GM19351 (cell line): ENCODE results near the gene LENG8.

Experiments
- ATAC-seq: cut with Tn5 transposase; IDR thresholded peaks from one replicate; pipeline ENCODE4 v1.9.1; 2021; ENCODE audit warnings: mild to moderate bottlenecking, moderate library complexity; ENCODE audit not compliant: unreplicated experiment

Gene LENG8

DNA sequence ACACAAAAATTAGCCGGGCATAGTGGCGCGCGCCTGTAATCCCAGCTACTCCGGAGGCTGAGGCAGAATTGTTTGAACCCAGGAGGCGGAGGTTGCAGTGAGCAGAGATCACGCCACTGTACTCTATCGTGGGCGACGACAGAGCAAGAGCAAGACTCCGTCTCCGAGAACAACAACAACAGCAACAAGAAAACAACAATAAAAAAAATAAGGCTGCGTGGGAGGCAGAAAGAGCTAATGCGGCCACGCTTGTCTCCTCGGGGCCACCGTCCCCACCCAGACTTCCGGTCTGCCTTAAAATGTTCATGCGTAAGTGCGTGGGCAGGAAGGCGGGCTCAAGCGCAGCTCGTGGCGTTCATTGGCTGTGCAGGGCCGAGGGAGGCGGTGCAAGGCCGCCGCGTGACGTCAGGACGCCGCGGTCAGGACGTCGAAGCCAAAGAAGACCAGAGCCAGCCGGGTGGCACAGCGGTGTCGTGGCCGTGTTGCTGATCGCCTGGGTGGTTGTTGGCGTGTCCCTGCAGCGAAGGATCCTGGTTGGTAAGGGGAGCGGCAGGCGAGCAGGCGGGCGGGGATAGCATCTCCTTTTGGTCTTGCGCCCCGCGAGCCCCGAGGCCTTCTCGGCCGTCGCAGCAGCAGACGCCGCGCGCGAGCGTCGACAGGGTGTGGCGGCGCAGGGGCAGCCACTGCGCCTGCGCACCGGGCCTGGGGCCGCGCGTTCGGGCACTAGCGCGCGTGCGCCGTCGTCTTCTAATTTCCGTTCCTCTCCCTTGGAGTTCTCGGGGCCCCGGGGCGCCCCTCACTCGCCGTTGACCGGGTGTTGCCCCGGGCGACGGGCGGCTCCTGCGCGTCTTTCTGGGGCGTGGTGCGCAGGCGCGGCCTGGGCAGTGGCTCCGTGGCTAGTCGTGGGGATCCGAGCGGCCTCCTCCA, at the start of gene LENG8:
Gene LENG8 (plus strand): TSS at position 426 of the 927 bp plus-strand sequence. CDS start 2,146 bp downstream, outside the sequence.
- peak; percentile 84 for ATAC-seq

DNA sequence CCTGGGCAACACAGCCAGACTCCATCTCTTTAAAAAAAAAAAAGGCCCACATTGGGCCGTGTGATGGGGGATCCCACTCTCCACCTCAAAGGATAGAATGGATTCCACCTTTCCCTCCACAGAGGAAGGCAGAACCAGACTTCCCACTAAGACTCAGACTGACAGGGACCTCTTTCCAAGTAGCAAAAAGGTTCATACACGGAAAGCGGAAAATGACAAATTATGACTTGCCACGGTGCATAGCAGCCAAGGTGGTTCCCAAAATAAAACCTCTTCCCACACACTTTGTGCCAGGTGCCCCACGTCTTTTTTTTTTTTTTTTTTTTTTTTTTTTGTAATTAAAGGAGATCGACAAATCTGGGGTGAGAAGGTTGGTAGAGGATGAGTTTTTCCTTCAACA, 48.1 kb upstream of the LENG8 start:
- no peak for ATAC-seq

DNA sequence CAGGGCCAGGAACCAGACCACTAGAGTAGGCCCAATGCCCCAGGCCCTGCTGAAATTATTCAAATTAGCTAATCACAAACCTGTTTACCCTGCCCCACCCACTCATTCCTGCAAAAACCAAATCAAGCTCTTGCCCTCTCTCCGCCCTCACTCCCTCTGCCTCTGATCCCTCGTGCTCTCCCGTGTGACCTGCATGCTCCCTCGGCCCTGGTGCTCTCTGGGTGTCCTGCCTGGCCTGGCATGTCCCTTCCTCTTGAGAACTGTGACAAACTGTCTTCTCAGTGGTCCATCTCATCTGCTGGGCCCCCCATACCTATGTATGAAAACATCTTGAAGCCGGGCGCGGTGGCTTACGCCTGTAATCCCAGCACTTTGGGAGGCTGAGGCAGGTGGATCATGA, 45.9 kb upstream of the LENG8 start:
- no peak for ATAC-seq

DNA sequence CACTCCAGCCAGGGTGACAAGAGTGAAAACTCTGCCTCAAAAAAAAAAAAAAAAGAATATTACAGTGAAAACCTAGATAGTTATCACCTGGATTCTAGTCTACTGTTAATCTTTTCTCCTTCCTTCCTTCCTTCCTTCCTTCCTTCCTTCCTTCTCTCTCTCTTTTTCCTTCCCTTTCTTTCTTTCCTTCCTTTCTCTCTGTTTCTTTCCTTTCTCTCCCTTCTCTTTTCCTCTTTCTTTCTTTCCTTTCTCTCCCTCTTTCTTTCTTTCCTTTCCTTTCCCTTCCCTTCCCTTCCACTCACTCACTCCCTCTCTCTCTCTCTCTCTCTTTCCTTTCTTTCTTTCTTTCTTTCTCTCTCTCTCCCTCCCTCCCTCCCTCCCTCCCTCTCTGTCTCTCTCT, 43.4 kb upstream of the LENG8 start:
- no peak for ATAC-seq

DNA sequence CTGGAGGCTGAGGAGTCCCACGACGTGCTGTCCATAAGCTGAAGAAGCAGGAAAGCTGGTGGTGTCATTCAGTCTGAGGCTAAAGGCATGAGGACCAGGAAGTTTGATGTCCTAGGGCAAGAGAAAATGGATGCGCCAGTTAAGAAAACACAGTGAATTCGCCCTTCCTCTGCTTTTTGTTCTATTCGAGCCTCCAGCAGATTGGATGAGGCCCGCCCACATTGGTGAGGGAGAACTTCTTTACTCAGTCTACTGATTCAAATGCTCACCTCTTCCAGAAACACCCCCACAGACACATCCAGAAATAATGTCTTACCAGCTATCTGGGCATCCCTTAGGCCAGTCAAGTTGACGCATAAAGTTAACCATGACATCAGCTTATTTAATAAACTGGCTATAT, 41.2 kb upstream of the LENG8 start:
- ATAC-seq = no peak

DNA sequence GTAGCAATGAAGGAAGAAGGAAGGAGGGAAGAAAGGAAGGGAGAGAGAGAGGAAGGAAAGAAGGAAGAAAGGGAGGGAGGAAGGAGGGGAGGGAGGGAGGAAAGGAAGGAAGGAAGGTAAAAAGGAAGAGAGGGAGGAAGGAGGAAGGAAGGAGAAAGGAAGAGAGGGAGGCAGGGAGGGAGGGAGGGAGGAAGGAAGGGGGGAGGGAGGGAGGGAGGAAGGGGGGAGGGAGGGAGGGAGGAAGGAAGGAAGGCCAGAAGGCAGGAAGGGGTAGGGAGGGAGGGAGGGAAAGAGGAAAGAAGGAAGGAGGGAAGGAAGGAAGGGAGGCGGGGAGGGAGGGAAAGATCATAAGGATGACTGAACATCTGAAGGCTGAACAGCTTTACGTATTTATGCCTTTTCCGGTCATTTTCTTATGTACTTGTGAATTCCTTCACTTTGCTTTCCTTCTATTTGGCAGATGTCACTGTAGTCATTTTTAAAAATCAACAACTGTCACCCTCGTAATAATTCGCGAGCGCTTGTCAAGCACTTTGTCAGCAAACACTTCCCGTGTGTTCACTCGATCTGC, 40.5 kb upstream of the LENG8 start:
- ATAC-seq = no peak

DNA sequence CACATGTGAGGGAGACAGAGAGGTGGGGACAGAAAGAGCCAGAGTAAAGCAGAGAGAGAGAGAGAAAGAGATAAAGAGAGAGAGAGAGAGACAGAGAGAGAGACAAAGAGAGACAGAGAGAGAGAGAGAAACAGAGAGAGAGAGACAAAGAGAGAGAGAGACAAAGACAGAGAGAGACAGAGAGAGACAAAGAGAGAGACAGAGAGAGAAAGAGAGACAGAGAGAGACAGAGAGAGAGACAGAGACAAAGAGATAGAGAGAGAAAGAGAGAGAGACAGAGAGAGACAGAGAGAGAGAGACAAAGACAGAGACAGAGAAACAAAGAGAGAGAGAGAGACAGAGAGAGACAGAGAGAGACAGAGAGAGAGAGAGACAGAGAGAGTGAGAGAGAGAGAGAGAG, 38.0 kb upstream of the LENG8 start:
- ATAC-seq = no peak

DNA sequence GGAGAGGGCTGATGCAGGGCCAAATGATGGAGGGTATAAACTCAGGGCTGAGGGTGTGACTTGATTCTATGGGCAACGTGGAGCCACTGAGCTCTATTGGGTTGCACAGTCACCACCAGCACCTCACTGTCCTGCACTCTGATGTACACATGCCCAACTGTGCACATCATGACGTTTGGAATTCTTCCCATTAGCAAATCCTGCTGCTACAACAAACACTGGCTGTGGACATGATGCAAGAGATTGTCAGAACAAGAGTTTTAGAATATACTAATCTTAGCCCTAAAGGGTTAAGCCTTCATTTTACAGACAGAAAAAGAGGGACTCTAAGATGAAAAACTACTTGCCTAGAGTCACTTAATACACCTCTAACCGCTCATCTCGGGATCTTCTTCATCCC, 36.1 kb upstream of the LENG8 start:
- ATAC-seq = no peak

DNA sequence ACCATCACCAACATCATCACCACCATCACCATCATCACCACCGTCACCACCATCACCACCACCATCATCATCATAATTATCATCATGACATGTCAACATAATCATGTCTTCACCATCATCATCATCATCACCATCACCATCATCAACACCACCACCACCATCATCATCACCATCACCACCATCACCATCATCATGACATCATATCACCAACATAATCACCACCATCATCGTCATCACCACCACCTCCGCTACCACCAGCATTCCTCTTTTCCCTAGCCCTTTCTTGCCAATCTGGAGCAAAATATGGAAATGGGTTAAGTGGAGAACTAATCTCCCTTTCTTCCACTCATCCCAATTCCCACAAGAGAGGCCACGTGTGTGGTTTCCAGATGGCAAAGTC, 34.8 kb upstream of the LENG8 start:
- no peak for ATAC-seq

DNA sequence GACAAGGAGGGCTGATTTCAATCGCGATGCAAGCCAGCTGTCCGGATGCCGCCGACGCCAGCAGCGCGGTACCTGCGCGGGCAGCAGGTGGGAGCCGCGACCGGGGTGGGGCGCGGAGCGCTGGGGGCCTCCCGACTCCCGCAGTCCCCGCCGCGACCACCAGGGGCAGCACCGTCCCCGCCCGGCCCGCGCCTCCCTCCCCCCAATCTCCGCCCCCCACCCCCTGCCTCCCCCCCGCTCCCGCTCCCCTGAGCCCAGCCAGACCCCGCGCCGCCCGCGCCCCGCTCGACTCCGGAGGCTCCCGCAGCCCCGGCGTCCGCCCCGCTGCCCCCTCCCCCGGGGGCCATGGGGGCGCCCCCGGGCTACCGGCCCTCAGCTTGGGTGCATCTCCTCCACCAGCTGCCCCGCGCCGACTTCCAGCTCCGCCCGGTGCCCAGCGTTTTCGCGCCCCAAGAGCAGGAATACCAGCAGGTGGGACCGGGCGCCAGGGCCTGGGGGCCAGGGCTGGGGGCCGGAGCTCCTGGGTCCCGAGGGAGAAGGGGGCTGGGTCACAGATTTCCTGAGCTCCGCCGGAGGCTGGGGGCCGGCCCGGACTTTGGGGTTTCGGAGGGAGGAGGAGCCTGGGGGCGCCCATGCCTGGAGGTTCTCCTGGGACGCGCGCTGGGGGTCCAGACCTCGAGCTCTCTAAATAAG, 33.6 kb upstream of the LENG8 start, which contains the start of gene TTYH1:
Gene TTYH1 (plus strand): TSS at position 257 of the 693 bp plus-strand sequence. CDS start 89 bp downstream, at position 346.
- no peak for ATAC-seq

DNA sequence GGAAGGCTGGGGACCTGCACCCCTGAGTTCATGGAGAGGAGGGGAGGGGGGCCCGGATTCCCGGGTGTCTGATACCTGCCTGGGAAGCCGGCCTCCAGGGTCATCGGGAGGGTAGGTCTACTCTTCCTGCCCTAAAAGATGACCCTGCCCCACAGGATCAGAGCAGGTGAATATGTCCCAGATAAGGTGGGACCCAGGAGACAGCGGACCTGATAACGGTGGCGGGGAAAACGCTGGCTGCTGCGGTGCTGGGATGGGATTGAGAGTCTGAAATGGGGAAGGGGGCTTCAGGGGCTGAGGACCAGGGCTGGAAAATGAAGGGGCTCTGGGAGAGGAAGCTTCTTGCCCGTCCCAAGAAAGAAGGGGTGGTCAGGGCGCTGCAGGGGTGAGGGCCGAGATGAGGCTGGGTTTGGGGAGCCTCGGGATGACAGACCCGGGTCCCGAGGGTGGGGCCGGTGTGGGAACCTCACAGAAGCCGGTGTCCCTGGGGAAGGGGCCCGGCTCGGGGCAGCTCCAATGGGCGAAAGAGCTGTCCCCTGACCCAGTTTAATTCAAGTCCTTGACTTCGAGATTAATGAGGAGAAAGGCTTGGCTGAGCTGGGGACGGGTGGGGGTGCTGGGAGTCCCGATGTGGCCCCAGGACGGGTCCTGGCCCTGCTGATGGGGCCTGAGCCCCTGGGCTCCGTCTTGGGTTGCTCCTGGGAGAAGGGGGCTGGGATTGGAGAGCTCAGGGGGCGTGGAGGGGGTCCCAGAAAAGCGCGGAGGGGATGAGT, 32.9 kb upstream of the LENG8 start:
- ATAC-seq = no peak

DNA sequence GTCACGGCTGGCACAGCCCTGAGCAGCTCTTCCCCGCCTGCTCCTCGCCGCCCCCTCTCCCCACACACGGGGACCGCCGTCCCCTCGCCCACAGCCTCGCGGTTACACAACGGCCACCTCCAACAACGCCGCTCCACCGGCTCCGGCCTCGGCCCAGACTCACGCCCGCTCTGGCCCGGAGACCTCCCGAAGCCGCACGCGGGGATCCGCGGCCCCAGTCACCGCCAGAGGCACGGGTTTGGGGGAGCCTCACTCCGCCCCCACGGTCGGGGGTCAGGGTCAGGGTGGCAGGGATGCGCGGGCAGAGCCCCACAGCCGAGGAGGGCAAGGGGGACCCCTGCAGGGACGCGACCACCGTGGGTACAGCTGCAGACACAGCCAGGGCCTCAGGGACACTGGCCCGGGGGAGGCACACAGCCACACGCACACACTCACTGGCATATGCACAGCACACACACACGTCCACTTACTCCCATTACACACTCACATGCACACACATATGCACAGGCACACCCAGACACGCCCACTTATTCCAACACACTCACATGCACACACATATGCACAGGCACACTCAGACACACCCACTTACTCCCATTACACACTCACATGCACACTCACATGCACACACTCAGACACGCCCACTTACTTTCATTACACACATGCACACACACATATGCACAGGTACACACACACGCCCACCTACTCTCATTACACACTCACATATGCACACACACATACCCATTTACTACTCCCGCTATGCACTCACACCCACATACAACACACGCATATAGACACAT, 32.1 kb upstream of the LENG8 start:
- ATAC-seq = no peak

DNA sequence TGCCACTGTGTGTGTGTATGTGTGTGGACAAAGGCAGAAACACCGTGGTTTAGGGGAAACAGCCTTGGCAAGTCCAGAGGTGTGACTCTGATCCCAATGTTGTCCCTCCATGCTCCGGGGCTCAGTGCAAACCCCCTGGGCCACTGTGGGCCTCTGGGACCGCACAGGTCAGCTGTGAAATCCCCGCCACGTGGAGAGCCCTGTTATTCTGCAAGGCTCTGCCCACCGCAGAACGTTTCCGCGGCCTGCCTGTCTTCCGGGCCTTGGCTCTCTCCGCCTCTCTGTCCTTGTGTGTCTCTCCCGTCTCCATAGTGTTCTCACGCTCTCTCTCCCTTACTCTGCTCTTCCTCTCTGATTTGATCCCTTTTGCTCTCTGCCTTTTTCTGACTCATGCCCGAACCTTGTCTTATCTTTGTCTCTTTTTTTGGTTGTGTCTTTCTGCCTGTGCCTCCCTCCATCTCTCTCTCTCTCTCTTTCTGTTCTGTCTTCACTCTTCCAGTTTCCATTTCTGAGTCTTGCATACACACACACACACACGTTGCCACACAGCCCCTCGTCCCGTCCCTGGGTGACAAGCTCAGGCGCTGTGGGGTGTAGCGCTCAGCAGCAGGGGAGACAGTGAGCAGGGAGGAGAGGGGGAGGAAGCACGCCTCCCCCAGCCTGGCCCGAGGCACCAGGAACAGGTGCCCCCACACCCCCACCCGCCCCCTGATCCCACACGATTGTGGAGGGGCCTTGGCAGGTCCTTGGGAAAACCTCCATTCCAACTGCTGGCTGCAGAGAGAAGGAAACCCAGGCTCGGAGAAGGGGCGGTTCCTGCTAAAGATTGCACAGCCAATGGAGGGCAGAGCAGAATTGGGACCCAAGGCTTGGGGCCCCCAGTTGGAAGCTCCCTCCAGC, 30.7 kb upstream of the LENG8 start:
- ATAC-seq = no peak

DNA sequence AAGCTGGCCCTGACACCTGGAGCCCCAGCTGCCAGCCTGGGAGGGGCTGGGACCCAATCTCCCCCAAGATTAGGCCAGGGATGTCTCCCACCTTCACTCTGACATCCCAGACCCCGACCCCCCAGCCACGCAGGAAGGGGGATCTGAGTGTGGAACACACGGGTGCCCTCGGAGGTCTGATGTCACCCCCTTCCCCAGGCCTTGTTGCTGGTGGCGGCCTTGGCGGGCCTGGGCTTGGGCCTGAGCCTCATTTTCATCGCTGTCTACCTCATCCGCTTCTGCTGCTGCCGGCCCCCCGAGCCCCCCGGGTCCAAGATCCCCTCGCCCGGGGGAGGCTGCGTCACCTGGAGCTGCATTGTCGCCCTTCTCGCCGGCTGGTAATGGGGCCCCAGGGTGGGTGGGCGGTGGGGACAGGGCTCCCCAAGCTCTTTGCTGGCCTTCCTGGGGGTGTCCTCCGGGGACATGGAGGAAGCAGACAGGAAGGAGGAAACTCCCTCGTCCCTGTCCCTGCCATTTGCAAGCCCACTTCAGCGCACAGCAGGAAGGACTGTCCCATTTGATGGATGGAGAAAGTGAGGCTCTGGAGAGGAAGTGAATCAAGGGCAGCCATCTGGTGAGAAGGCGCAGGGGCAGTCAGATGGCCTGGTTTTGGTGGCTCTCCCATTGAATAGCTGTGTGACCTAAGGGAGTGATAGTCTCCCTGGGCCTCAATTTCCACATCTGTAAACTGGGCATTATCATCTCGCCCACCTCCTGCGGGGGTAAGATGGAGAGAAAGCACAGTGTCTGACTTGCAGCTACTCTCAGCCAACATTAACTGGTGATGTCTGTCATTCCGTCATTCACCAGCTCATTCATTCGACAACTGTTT, 29.8 kb upstream of the LENG8 start:
- no peak for ATAC-seq

DNA sequence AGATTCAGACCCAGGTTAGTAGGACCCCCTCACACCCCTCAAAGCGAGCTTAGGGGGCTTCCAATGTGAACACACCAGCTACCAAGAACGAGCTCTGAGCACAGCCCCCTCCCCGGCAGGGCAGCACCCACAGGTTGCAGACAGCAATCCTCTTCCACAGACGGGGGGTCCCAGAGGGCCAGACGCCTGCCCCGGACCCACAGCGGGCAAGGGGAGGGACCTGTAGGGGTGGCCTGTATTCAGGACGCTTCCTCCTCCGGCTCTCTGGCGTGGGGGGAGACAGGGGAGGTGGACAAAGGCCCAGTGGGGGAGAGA, 29.0 kb upstream of the LENG8 start:
- ATAC-seq = no peak

DNA sequence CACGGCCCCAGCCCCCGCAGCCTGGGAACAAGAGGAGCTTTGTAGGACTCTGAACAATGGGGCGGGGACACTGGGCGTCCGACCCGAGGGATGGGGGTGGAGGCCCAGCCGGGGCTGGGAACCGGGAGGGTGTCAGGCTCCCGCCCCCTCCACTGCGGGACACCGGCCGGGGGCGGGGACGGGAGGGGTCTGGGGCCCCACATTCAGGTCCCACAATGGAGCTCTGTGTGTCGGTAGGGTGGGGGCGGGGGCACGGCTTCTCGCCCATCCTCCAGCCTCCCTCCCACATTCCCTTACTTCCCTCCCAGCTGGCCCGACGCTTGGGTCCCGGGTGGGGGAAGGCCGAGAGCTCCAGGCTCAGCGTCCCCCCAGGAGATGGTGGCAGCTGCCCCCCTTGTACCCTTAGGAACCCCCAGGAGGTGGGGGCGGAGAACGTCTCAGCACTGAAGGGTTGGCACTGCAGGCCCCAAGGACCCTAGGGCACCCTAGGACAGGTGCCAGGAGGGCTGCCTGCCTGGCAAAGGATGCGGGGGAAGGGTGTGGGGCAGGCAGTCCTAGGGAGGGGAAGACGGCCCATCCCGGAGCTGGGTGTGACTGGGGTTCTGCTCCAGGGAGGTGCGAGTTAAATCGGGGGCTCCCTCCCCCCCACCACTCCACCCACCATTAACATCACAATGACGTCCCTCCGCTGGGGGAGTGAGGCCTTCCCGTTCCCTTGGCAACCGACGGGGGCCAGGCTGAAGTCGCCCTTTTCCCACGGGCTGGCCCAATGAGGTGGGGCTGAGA, 28.4 kb upstream of the LENG8 start:
- no peak for ATAC-seq

DNA sequence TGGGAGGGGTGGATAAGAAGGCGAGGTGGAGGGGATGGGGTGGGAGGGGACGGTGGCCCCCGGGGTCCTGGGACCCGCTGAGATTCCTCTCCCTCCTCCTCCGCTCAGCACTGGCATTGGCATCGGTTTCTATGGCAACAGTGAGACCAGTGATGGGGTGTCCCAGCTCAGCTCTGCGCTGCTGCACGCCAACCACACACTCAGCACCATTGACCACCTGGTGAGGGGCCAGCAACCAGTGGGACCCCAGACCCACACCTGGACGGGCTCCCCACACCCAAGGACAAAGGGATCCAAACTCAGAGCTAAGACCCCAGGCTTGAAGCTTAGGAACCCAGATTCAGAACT, 27.9 kb upstream of the LENG8 start:
- no peak for ATAC-seq

DNA sequence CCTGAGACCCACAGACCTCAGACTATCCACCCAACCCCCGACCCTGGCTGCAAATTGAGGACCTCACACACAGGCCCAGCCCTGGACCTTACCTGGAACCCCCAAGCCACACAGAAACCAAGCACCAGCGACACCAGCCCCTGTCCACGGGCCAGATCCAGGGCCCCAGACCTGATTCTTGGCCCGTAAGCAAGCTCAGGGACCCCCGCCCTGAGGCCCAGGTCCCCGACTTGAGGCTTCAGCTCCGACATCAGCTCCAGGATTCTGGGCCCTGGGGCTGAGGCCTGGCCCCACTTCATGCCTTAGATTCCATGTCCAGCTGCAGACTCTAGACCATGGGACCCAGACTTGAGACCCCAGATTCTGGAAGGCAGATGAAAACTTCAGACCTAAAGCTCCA, 27.5 kb upstream of the LENG8 start:
- no peak for ATAC-seq
